ENCODE data around the gene CLASRP.
A peak's percentile ranks its signal among the peaks of the same experiment; 100 is the strongest.
"Not testable (repeated sequence)": the region's sequence is repeated elsewhere in the genome, so short reads cannot be mapped to it uniquely, and the experiment has no call there.

The CLASRP gene

DNA sequence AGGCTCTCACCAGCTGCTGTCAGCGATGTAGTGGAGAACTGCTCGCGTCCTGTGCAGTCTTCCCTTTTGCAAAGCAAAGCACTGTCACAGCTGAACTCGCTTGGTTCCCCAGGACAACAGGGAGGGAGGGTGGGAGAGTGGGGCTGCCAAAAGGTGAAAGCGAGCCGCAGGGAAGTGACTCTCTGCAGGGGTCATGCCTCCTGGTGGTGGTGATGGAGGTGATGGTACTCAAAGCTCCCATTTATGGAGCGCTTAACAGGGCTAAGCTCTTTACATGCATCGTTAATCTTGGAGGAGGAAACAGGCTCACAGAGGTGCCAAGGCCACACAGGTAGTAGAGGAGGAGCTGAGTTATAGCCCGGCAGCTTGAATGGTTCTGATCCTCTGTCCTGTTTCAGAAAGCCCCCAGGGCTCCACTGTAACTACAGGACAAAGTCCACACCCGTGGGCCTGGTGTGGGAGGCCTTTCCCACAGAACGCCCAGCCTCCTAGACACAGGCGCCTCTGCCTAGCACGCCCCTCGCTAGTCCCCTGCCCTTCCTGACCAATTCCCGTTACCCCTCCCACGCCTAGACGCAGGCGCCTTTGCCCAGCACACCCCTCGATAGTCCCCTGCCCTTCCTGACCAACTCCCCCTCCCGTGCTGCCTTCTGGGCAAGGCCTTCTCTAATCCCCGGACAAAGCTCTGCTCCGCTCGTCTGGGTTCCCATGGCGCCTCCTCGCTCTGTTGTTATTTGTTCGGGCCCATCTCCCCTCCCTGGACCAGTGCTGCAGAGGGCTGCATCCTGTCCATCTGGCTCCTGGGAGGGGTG lies 64.9 kb downstream of the CLASRP start:
- no peak for DNase-seq (ENCODE audit: low spot score)

- DNase-seq (ENCODE audit: low spot score) = no peak
These were observed 66.0 kb downstream of the CLASRP start for GRCh38 chr19:45104658-45105349.

- not testable (repeated sequence) for DNase-seq (ENCODE audit: low spot score)
These were observed 67.5 kb downstream of the CLASRP start for GRCh38 chr19:45106363-45106762.

- no peak for DNase-seq (ENCODE audit: low spot score)
These were observed 68.8 kb downstream of the CLASRP start for GRCh38 chr19:45107621-45108150.

GRCh38 chr19:45110851-45111266 lies 72.0 kb downstream of the CLASRP start:
- DNase-seq (ENCODE audit: low spot score) = no peak

- no peak for DNase-seq (ENCODE audit: low spot score)
These were observed 73.4 kb downstream of the CLASRP start for GRCh38 chr19:45112111-45112827.

DNA sequence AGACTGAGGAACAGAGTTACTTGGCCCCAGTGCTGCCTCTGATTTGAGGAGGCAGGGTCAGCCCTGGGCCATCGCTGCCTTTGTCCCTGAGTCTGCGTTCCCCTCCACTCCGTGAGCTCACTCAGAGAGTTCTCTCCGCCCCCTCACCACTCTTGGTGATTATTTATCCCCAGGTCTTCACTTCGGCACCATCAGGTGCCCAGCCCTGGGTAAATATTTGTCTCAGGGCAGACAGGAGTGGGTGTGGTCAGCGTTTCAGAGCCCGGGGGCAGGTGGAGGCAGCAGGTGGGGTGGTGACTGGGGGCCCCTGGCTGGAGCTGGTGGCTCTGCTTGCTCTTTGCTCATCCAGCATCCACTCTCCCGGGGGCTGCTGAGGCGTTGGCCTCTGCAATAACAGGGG lies 74.8 kb downstream of the CLASRP start:
- no peak for DNase-seq (ENCODE audit: low spot score)

DNA sequence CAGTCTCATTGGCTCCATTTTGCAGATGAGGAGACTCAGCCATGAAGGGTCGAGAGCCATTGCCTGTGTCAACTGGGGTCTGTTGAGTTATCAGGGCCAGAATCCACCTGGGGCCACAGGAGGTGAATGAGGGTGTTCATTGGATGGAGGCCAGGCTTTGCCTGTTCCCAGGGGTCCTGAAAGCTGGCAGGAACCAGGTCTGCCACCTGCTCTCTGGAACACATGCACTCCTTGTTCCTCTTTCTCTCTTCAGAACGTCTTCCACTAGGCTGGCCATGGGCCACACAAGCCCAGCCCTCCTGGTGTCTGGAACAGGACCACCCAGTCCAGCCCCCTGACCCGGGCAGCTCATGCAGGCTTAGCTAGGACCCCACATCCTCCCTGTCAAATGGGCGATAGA lies 75.3 kb downstream of the CLASRP start:
- no peak for DNase-seq (ENCODE audit: low spot score)

DNA sequence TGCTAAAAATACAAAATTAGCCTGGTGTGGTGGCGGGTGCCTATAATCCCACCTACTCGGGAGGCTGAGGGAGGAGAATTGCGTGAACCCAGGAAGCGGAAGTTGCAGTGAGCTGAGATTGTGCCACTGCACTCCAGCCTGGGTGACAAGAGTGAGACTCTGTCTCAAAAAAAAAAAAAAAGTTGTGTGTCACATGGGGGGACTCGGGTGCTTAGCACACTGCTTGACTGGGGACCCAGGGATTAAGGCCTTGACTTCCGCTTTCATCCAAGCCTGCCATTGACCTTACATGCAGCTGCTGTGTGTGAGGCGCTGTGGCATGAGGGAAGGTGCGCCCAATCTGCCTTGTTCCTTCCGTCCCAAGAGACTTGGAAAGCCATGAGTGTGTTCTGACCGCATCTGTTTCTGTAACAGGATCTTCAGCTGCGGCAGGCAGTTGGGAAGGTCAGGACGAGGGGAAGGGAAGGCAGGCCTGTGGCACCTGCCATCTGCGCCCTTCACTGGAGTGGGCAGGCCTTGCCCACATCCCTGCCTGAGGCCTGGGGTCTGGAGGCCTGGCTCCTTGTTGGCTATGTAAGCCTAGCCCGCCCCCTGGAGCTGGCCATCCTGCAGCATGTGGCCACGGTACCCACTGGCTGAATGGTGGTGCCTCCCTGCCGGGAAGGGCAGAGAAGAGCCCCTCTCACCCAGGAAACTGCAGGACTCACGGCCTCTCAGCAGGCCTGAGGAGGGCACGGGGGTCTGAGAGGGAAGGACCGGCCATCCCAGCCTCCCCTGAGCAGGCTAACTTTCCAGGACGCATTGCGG lies 77.2 kb downstream of the CLASRP start:
- DNase-seq (ENCODE audit: low spot score) = no peak

DNA sequence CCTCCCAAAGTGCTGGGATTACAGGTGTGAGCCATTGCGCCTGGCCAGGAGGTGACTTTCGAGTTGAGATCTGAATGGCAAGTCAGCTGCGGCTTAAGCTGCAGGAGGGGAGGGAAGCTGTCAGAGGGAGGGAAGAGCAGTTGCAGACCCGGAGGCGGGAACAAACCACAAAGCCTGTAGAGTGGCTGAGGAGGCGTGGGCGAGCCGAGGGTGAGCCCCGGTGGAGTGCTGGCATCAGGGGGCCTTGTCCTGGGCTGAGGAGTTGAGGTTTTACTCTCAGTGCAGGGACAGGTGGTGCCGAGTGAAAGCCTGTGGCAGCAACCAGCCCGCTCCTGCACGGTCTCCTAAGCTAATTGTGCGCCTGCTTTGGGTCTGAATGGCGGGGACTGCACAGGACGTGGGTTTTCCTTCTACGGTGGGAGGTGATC lies 78.3 kb downstream of the CLASRP start:
- peak; percentile 63 for DNase-seq (ENCODE audit: low spot score)

- DNase-seq (ENCODE audit: low spot score) = no peak
These were observed 78.8 kb downstream of the CLASRP start for GRCh38 chr19:45117671-45118070.

DNA sequence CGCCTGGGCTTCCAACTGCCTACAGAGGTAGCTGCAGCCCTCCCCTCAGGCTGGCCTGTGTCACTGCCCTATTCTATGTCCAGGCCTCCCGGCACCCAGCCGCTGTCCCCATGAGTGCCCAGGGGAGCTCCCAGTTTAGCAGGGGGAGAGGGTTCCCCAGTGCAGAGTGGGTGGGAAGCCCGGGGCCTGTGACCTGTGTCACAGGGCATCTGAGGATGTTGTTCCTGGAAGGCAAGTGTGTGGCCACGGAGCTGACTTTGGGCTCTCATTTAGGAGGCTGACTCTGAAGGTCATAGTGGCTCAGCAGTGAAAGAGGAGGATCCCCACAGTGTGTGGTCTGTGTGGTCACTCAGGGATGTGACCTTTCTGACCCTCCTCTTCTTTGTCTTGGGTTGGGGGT lies 79.3 kb downstream of the CLASRP start:
- no peak for DNase-seq (ENCODE audit: low spot score)

DNA sequence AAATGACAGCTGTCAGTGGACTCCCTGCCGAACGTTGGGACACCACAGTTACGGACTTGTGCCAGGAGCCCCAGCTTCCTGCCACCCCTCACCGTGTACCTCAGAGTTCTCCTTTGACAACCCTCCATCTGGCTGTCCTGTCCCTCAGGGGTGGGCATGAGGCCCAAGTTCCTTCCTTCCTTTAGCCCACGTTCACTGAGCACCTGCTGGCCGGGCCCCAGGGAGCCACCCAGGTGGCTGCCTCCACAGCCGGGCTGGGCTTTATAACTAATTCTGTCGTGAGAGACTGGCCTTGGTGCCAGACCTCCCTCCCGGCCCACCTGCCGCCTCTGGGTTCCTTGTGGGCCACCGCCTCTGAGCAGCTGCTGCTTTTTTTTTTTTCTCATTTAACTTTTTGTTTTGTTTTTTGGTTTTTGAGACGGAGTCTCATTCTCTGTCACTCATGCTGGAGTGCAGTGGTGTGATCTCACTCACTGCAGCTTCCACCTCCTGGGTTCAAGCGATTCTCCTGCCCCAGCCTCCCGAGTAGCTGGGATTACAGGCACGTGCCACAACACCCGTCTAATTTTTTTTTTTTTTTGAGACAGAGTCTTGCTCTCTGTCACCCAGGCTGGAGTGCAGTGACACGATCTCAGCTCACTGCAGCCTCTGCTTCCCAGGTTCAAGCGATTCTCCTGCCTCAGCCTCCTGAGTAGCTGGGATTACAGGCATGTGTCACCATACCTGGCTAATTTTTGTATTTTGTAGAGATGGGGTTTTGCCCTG lies 79.9 kb downstream of the CLASRP start:
- not testable (repeated sequence) for DNase-seq (ENCODE audit: low spot score)

DNA sequence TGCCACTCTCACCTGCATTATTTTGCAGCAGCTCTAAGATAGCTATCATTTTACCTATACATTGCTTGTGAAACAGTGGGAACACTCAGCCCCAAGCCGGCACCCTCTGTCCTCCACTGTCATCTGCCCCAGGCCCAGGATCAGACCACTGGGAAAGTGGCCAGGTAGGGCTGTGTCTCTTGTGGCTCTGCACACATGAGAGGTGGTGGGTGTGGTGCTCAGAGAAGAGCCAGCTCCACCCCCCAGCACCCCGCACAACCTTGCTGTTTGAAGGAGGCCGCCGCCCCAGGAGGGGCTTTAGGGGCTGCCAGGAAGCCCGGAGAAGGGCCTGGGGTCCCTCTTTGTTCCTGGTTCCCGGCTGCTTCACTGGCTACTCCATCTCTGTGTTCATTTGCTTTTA lies 80.7 kb downstream of the CLASRP start:
- no peak for DNase-seq (ENCODE audit: low spot score)

Measured in activated CD4-positive, alpha-beta T cell treated with anti-CD3 and anti-CD28 coated beads, Interleukin-2, Interleukin-4, amounts not matched to agents 100 ng/mL and 50 ng/mL, durations not matched to agents 16 hours and 8 hours (primary cell).